ENCODE data around the gene ADRB1. TPM values are rescaled to one million over a fixed set of nuclear protein-coding genes. Genes with fewer than 3 reads are reported as not detected.

Gene ADRB1
- total RNA-seq, 1 experiment from 2014 or later, result 2.3 TPM

DNA sequence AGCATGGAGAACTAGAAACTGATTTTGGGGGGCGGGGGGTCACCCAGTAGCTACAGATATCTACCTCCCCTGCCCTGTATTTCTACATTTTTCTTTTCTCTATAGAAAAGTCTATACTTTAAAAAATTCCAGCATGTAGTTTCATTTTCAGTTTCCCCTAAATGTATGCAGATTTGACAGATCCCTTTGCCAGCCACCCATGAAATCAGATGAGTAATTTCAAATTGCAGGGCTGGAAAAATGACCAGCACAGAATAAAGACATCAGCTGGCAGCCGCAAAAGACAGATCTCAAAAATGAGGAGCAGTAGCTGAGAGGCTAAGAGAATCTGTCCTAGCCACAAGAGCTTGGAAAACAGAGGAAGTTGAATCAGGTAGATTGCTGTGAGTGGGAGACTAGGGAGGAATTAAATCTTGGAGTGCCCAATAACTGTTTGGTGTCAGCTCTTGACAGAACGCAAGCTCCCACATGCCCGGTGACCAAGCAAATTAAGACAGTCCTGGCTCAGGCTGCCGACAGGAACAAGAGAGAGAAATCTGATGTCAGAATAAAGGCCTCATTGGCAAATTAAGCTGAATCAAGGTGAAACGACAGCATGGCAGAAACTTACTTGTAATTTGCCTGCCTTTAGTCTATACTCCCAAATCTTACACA is 24.5 kb downstream of the ADRB1 start:
- Histone ChIP-seq H3K36me3 (ENCODE audit: control insufficient read depth, insufficient read depth, low read length) (no peaks in the 10 kb centered on the region), H3K4me3 (ENCODE audit: low read depth, low read length) (no peak overlapping the region), H3K9me3 (no peaks in the 10 kb centered on the region), H3K27me3 (replicated peaks; ENCODE audit: control insufficient read depth, insufficient read depth, low read length) (no peaks in the 10 kb centered on the region; the same call in 1 of the 2 replicates), H3K4me1 (no peaks in the 10 kb centered on the region)
- H3K27ac Mint-ChIP-seq (ENCODE audit: unreplicated experiment), result no peak overlapping the region
- ChIA-PET CTCF (no interaction called here), POLR2A (no interaction called here)
- DNase-seq, result no peak
- TF ChIP-seq, protein P1, sequence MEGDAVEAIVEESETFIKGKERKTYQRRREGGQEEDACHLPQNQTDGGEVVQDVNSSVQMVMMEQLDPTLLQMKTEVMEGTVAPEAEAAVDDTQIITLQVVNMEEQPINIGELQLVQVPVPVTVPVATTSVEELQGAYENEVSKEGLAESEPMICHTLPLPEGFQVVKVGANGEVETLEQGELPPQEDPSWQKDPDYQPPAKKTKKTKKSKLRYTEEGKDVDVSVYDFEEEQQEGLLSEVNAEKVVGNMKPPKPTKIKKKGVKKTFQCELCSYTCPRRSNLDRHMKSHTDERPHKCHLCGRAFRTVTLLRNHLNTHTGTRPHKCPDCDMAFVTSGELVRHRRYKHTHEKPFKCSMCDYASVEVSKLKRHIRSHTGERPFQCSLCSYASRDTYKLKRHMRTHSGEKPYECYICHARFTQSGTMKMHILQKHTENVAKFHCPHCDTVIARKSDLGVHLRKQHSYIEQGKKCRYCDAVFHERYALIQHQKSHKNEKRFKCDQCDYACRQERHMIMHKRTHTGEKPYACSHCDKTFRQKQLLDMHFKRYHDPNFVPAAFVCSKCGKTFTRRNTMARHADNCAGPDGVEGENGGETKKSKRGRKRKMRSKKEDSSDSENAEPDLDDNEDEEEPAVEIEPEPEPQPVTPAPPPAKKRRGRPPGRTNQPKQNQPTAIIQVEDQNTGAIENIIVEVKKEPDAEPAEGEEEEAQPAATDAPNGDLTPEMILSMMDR (IDR thresholded peaks at IDR 0.05; ENCODE audit: insufficient read depth in 1 of 2, low read depth in 1 of 2, low read length in 1 of 2, severe bottlenecking in 1 of 2, unreplicated experiment in 1 of 2), result no peak
- BruUV-seq (replicated peaks), result no TSS peak
- no peaks in the 10 kb centered on the region for H3K36me3 Mint-ChIP-seq (ENCODE audit: insufficient read depth, unreplicated experiment)
- H3K4me1 Mint-ChIP-seq (ENCODE audit: low read depth, unreplicated experiment), result no peaks in the 10 kb centered on the region
- intact Hi-C loops (cut with micrococcal nuclease; ENCODE audit: unreplicated experiment), result no loop called here
- no peak overlapping the region for H3K4me3 Mint-ChIP-seq (ENCODE audit: unreplicated experiment)
- H3K9me3 Mint-ChIP-seq (ENCODE audit: unreplicated experiment), result no peaks in the 10 kb centered on the region
- no peaks in the 10 kb centered on the region for H3K27me3 Mint-ChIP-seq (ENCODE audit: insufficient read depth, unreplicated experiment)

DNA sequence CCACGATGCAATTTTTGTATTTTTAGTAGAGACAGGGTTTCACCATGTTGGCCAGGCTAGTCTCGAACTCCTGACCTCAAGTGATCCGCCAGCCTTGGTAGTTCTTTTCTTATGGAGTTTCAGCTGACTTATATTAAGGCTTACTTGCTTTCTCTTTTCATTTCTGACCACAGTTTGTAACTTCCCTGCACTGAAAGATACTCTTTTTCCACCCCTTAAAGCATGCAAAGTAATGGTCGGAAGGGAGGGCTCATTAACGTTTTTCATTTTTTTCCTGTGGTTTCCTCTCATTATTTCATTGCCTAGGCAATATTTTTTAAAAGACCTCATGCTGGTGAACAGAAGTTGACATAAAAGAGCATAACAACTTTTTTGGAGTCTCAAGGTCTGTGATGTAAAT is 27.0 kb downstream of the ADRB1 start:
- DNase-seq, result no peak
- TF ChIP-seq, protein P1 (IDR thresholded peaks at IDR 0.05; ENCODE audit: insufficient read depth in 1 of 2, low read depth in 1 of 2, low read length in 1 of 2, severe bottlenecking in 1 of 2, unreplicated experiment in 1 of 2), result no peak
- no TSS peak for BruUV-seq (replicated peaks)

DNA sequence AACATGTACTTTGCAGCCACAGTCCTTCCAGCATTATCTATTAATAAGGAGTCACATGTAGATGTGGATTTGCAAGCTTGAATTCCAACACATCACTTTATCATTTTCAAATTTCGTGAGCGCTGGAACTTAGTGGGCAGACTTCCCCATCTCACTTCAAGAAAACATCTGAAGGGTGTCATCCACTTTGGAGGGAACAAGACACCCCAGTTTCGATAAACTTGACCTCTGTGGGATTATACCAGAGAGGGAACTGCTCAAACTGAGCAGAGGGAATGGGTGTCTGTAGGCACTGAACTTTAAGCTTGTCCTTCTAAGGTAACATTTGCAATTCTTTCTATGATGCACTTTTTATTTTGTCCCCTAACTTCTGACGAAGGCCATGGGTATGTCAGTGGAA is 27.5 kb downstream of the ADRB1 start:
- ChIA-PET CTCF (interaction anchor here (0.6 kb wide), 1 partner anchor 28 kb away, joined by 3 read pairs; no protein-coding TSS in a partner anchor), POLR2A (no interaction called here)
- H3K4me3 Mint-ChIP-seq (ENCODE audit: unreplicated experiment), result no peak overlapping the region
- Histone ChIP-seq H3K36me3 (ENCODE audit: control insufficient read depth, insufficient read depth, low read length) (no peaks in the 10 kb centered on the region), H3K27me3 (replicated peaks; ENCODE audit: control insufficient read depth, insufficient read depth, low read length) (no peaks in the 10 kb centered on the region), H3K4me1 (no peaks in the 10 kb centered on the region), H3K9me3 (no peaks in the 10 kb centered on the region), H3K4me3 (ENCODE audit: low read depth, low read length) (no peak overlapping the region)
- DNase-seq, result no peak
- H3K4me1 Mint-ChIP-seq (ENCODE audit: low read depth, unreplicated experiment), result no peaks in the 10 kb centered on the region
- H3K36me3 Mint-ChIP-seq (ENCODE audit: insufficient read depth, unreplicated experiment), result no peaks in the 10 kb centered on the region
- no peaks in the 10 kb centered on the region for H3K27me3 Mint-ChIP-seq (ENCODE audit: insufficient read depth, unreplicated experiment)
- no TSS peak for BruUV-seq (replicated peaks)
- TF ChIP-seq, protein P1 (IDR thresholded peaks at IDR 0.05; ENCODE audit: insufficient read depth in 1 of 2, low read depth in 1 of 2, low read length in 1 of 2, severe bottlenecking in 1 of 2, unreplicated experiment in 1 of 2), result no peak
- H3K27ac Mint-ChIP-seq (ENCODE audit: unreplicated experiment), result no peak overlapping the region
- H3K9me3 Mint-ChIP-seq (ENCODE audit: unreplicated experiment), result no peaks in the 10 kb centered on the region
- intact Hi-C loops (cut with micrococcal nuclease; ENCODE audit: unreplicated experiment), result no loop called here

More for the DNA sequence above, 27.0 kb downstream of the ADRB1 start:
- no peaks in the 10 kb centered on the region for H3K27me3 Mint-ChIP-seq (ENCODE audit: insufficient read depth, unreplicated experiment)
- no peaks in the 10 kb centered on the region for H3K4me1 ChIP-seq
- ChIA-PET CTCF (interaction anchor here (0.6 kb wide), 1 partner anchor 27 kb away, joined by 3 read pairs; no protein-coding TSS in a partner anchor), POLR2A (no interaction called here)
- no peaks in the 10 kb centered on the region for H3K27me3 ChIP-seq (replicated peaks; ENCODE audit: control insufficient read depth, insufficient read depth, low read length)
- no peaks in the 10 kb centered on the region for H3K36me3 ChIP-seq (ENCODE audit: control insufficient read depth, insufficient read depth, low read length)
- no peak overlapping the region for H3K4me3 ChIP-seq (ENCODE audit: low read depth, low read length)
- H3K9me3 Mint-ChIP-seq (ENCODE audit: unreplicated experiment), result no peaks in the 10 kb centered on the region
- no peak overlapping the region for H3K27ac Mint-ChIP-seq (ENCODE audit: unreplicated experiment)
- H3K9me3 ChIP-seq, result no peaks in the 10 kb centered on the region
- H3K4me1 Mint-ChIP-seq (ENCODE audit: low read depth, unreplicated experiment), result no peaks in the 10 kb centered on the region
- intact Hi-C loops (cut with micrococcal nuclease; ENCODE audit: unreplicated experiment), result no loop called here
- no peak overlapping the region for H3K4me3 Mint-ChIP-seq (ENCODE audit: unreplicated experiment)
- H3K36me3 Mint-ChIP-seq (ENCODE audit: insufficient read depth, unreplicated experiment), result no peaks in the 10 kb centered on the region

All from Caco-2 (cell line).